HepG2 (cell line): Measurements from ENCODE around the gene REST. TPM values are rescaled to one million over a fixed set of nuclear protein-coding genes. Genes with fewer than 3 reads are reported as not detected.
A peak's percentile ranks its signal among the peaks of the same experiment; 100 is the strongest.

Experiments
- BRF2 ChIP-seq: sonication (generic); formaldehyde crosslinking; IDR thresholded peaks from 2 replicates; pipeline ENCODE4 v1.8.1; 2022; ENCODE audit warnings: mild to moderate bottlenecking, missing genetic modification reagents
- CBX1 ChIP-seq: IDR thresholded peaks from one replicate; pipeline ENCODE4 v1.6.1; 2016; ENCODE audit warnings: antibody characterized with exemption, low read depth
- CC2D1A ChIP-seq: sonication (generic); formaldehyde crosslinking; IDR thresholded peaks from 2 replicates; pipeline ENCODE4 v1.8.1; 2023; ENCODE audit warnings: mild to moderate bottlenecking, missing genetic modification reagents
- CHD2 ChIP-seq: IDR thresholded peaks from 2 replicates; pipeline ENCODE4 v1.6.1; 2011; ENCODE audit warnings: low read depth, low read length, improper control_type of control experiment
- CHD4 ChIP-seq: fragments of 200-600 bp; sonication (generic); IDR thresholded peaks from 2 replicates; pipeline ENCODE4 v1.7.0; 2017; ENCODE audit warnings: mild to moderate bottlenecking, low read length, borderline replicate concordance
- DRAP1 ChIP-seq: IDR thresholded peaks from 2 replicates; pipeline ENCODE4 v1.6.1; 2016; ENCODE audit warnings: missing genetic modification reagents, missing compliant biosample characterization
- ELF4 ChIP-seq: sonication (generic); formaldehyde crosslinking; IDR thresholded peaks from 2 replicates; pipeline ENCODE4 v1.5.0; 2020; ENCODE audit warnings: missing genetic modification reagents, mild to moderate bottlenecking, moderate library complexity, borderline replicate concordance
- HDAC1 ChIP-seq: sonication (generic); formaldehyde crosslinking; IDR thresholded peaks from 2 replicates; pipeline ENCODE4 v1.5.1; 2020; ENCODE audit warnings: mild to moderate bottlenecking, missing genetic modification reagents
- HNRNPL ChIP-seq: fragments of 200-400 bp; formaldehyde crosslinking; IDR thresholded peaks from 2 replicates; pipeline ENCODE4 v1.6.1; 2017; ENCODE audit warnings: mild to moderate bottlenecking, low read depth, low read length
- IRF1 ChIP-seq: sonication (generic); formaldehyde crosslinking; IDR thresholded peaks from 2 replicates; pipeline ENCODE4 v1.4.0; 2020; ENCODE audit warnings: low read depth, mild to moderate bottlenecking, missing genetic modification reagents
- LCORL ChIP-seq, 2 experiments: fragments of 450-650 bp in 1 of 2; sonication (generic) in 1 of 2; formaldehyde crosslinking in 1 of 2; IDR thresholded peaks; 2 replicates each; pipeline versions ENCODE4 v1.5.0 to v1.6.1; 2017 to 2020; ENCODE audit warnings: antibody characterized with exemption in 1 of 2, missing genetic modification reagents in 1 of 2
- MXD1 ChIP-seq: sonication (generic); formaldehyde crosslinking; IDR thresholded peaks from 2 replicates; pipeline ENCODE4 v1.4.0; 2020; ENCODE audit warnings: mild to moderate bottlenecking, missing genetic modification reagents
- NCOA5 ChIP-seq: sonication (generic); formaldehyde crosslinking; IDR thresholded peaks from 2 replicates; pipeline ENCODE4 v1.4.0; 2020; ENCODE audit warnings: missing genetic modification reagents
- PHF20 ChIP-seq: sonication (generic); formaldehyde crosslinking; IDR thresholded peaks from 2 replicates; pipeline ENCODE4 v1.5.0; 2020; ENCODE audit warnings: mild to moderate bottlenecking, missing genetic modification reagents
- THAP8 ChIP-seq: sonication (generic); formaldehyde crosslinking; IDR thresholded peaks from 2 replicates; pipeline ENCODE4 v1.5.1; 2020; ENCODE audit warnings: missing genetic modification reagents, mild to moderate bottlenecking, borderline replicate concordance
- TOPORS ChIP-seq: sonication (generic); formaldehyde crosslinking; IDR thresholded peaks from 2 replicates; pipeline ENCODE4 v1.8.0; 2023; ENCODE audit warnings: mild to moderate bottlenecking, missing genetic modification reagents
- U2AF1 ChIP-seq: fragments of 200-400 bp; formaldehyde crosslinking; optimal IDR thresholded peaks from 2 replicates; pipeline ENCODE3; 2017; ENCODE audit warnings: mild to moderate bottlenecking, low read depth, low read length
- ZBTB14 ChIP-seq: sonication (generic); formaldehyde crosslinking; IDR thresholded peaks from 2 replicates; pipeline ENCODE4 v1.4.0; 2020; ENCODE audit warnings: missing genetic modification reagents
- ZBTB44 ChIP-seq: sonication (generic); formaldehyde crosslinking; IDR thresholded peaks from 2 replicates; pipeline ENCODE4 v1.4.0; 2020; ENCODE audit warnings: missing genetic modification reagents
- ZNF230 ChIP-seq: sonication (generic); formaldehyde crosslinking; IDR thresholded peaks from 2 replicates; pipeline ENCODE4 v1.4.0; 2020; ENCODE audit warnings: mild to moderate bottlenecking, missing genetic modification reagents
- ZNF33B ChIP-seq: sonication (generic); formaldehyde crosslinking; IDR thresholded peaks from 2 replicates; pipeline ENCODE4 v1.5.1; 2020; ENCODE audit warnings: mild to moderate bottlenecking, missing genetic modification reagents
- polyA plus RNA-seq, 8 experiments: library from polyadenylated mRNA; depleted of rRNA in 3 of 8; stranded (reverse) in 7 of 8; unstranded in 1 of 8; fragments of >200 nt; fragmentation: Illumina TruSeq in 4 of 8; extraction: Trizol in 4 of 8; gene quantifications; 2 replicates each; pipeline versions ENCODE4 v1.2.1 to v1.2.3, GENCODE V29; 2011 to 2016; ENCODE audit warnings: low read depth in 4 of 8, missing spikeins in 1 of 8, mixed read lengths in 1 of 8; ENCODE audit not compliant: insufficient read depth in 1 of 8
- total RNA-seq, 5 experiments: library from RNA; depleted of rRNA; stranded (reverse); fragments of >200 nt; fragmentation: Illumina TruSeq; extraction: Trizol; gene quantifications; 2 replicates each; pipeline ENCODE4 v1.2.3, GENCODE V29; 2016; ENCODE audit warnings: low read depth in 1 of 5

Gene REST
- total and polyA plus RNA-seq, 2 of the 13 experiments (the other 11 are each of a cell fraction or from before 2014, with no cell fraction given) = 12.7 to 22.4 TPM

- TF ChIP-seq ZBTB44 (CRISPR knock-in tag) = 0 out of 2 replicates have a peak, but pooled peaks have one; percentile 13
- peak; percentile 100 for TF ChIP-seq DRAP1 (CRISPR knock-in tag)
- 0 out of 2 replicates have a peak, but pooled peaks have one; percentile 47 for TF ChIP-seq ZNF33B (CRISPR knock-in tag)
- peak; percentile 79 for TF ChIP-seq HDAC1 (CRISPR knock-in tag)
- peak; percentile 13; the same call in 1 of the 2 replicates for TF ChIP-seq TOPORS
- TF ChIP-seq LCORL (IDR thresholded peaks at IDR 0.05) = no peak
- no peak; the same call in 1 of the 2 replicates for TF ChIP-seq LCORL (CRISPR knock-in tag; IDR thresholded peaks at IDR 0.05)
- TF ChIP-seq NCOA5 (CRISPR knock-in tag) = no peak
- no peak for TF ChIP-seq THAP8 (CRISPR knock-in tag)
- TF ChIP-seq U2AF1 = no peak
- no peak for TF ChIP-seq ZNF230
- 0 out of 2 replicates have a peak, but pooled peaks have one; percentile 56 for TF ChIP-seq CHD4
- TF ChIP-seq IRF1 = no peak
- 0 out of 2 replicates have a peak, but pooled peaks have one; percentile 13 for TF ChIP-seq MXD1
- 0 out of 2 replicates have a peak, but pooled peaks have one; percentile 10 for TF ChIP-seq CC2D1A (CRISPR knock-in tag)
- TF ChIP-seq CHD2 = peak; percentile 93
- TF ChIP-seq ZBTB14 = peak; percentile 69
- TF ChIP-seq HNRNPL = no peak
- peak; percentile 61 for TF ChIP-seq PHF20 (CRISPR knock-in tag)
- TF ChIP-seq BRF2 (CRISPR knock-in tag) = 0 out of 2 replicates have a peak, but pooled peaks have one; percentile 27
- peak; percentile 53; the same call in 1 of the 2 replicates for TF ChIP-seq ELF4 (CRISPR knock-in tag)
- TF ChIP-seq CBX1 = peak; percentile 32
Measured at GRCh38 chr4:56977321-56978012, 69.8 kb downstream of the REST start, which contains the start of gene NOA1 (continued).
